Measurements from ENCODE around the gene GLDC. TPM values are rescaled to one million over a fixed set of nuclear protein-coding genes. Genes with fewer than 3 reads are reported as not detected.
A peak's percentile ranks its signal among the peaks of the same experiment; 100 is the strongest.
"Not testable (repeated sequence)": the region's sequence is repeated elsewhere in the genome, so short reads cannot be mapped to it uniquely, and the experiment has no call there.

GLDC gene
- total RNA-seq, 1 donor from 2014 or later, result 0.78 TPM

DNA sequence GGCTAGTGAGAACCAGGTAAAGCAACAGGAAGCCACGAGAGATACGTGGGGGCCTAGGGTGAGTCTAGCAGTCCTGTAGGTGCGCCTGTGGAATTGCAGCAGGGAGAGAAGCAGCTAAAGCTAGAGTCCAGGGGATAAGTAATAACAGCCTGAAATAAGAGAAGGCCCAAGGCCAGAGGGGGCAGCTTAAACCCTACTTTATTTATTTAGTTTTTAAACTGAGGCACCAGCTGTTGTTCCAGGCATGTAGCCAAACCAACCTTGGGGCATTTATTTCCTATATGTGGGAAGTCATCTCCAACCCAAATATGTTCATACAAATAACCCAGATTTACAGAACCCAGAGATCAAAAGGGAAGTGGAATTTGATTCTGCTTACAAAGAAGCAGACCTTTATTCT, 93.5 kb downstream of the GLDC start:
- no peaks in the 10 kb centered on the region for H3K36me3 Mint-ChIP-seq (ENCODE audit: unreplicated experiment)
- DNase-seq (ENCODE audit: extremely low spot score, unreplicated experiment), result no peak
- H3K27me3 Mint-ChIP-seq (ENCODE audit: unreplicated experiment), result no peaks in the 10 kb centered on the region
- no peaks in the 10 kb centered on the region for H3K9me3 Mint-ChIP-seq (ENCODE audit: unreplicated experiment)
- TF ChIP-seq, protein P1, sequence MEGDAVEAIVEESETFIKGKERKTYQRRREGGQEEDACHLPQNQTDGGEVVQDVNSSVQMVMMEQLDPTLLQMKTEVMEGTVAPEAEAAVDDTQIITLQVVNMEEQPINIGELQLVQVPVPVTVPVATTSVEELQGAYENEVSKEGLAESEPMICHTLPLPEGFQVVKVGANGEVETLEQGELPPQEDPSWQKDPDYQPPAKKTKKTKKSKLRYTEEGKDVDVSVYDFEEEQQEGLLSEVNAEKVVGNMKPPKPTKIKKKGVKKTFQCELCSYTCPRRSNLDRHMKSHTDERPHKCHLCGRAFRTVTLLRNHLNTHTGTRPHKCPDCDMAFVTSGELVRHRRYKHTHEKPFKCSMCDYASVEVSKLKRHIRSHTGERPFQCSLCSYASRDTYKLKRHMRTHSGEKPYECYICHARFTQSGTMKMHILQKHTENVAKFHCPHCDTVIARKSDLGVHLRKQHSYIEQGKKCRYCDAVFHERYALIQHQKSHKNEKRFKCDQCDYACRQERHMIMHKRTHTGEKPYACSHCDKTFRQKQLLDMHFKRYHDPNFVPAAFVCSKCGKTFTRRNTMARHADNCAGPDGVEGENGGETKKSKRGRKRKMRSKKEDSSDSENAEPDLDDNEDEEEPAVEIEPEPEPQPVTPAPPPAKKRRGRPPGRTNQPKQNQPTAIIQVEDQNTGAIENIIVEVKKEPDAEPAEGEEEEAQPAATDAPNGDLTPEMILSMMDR (IDR thresholded peaks at IDR 0.05), result peak; percentile 25
- peak overlapping the region; percentile 82 for H3K27ac Mint-ChIP-seq (ENCODE audit: unreplicated experiment)
- no peak overlapping the region for H3K4me3 Mint-ChIP-seq (ENCODE audit: unreplicated experiment)
- H3K4me1 Mint-ChIP-seq (ENCODE audit: unreplicated experiment), result peaks cover 45% of the 10 kb centered on the region

DNA sequence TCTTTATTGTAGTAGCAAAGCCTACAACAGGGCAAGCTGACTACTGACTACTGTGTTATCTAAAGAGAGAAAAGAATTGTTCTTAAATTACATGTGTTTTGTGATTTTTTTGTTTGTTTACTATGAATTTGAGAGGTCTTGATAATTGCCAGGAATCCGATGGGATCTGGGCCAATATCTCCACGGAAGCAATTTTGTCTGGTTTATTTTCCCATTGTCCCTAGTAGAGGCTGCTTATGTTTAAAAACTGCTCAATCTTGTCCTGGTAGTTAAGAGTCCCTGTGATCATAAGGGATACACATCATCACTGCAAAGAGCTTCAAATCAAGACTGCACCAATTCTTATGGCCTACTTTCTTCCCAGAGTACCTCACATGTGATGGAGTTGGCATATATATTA, 94.4 kb downstream of the GLDC start:
- no peaks in the 10 kb centered on the region for H3K36me3 Mint-ChIP-seq (ENCODE audit: unreplicated experiment)
- peaks cover 45% of the 10 kb centered on the region for H3K4me1 Mint-ChIP-seq (ENCODE audit: unreplicated experiment)
- peak overlapping the region; percentile 82 for H3K27ac Mint-ChIP-seq (ENCODE audit: unreplicated experiment)
- no peaks in the 10 kb centered on the region for H3K27me3 Mint-ChIP-seq (ENCODE audit: unreplicated experiment)
- no peak for DNase-seq (ENCODE audit: extremely low spot score, unreplicated experiment)
- no peaks in the 10 kb centered on the region for H3K9me3 Mint-ChIP-seq (ENCODE audit: unreplicated experiment)
- TF ChIP-seq, protein P1 (IDR thresholded peaks at IDR 0.05), result no peak
- H3K4me3 Mint-ChIP-seq (ENCODE audit: unreplicated experiment), result no peak overlapping the region

DNA sequence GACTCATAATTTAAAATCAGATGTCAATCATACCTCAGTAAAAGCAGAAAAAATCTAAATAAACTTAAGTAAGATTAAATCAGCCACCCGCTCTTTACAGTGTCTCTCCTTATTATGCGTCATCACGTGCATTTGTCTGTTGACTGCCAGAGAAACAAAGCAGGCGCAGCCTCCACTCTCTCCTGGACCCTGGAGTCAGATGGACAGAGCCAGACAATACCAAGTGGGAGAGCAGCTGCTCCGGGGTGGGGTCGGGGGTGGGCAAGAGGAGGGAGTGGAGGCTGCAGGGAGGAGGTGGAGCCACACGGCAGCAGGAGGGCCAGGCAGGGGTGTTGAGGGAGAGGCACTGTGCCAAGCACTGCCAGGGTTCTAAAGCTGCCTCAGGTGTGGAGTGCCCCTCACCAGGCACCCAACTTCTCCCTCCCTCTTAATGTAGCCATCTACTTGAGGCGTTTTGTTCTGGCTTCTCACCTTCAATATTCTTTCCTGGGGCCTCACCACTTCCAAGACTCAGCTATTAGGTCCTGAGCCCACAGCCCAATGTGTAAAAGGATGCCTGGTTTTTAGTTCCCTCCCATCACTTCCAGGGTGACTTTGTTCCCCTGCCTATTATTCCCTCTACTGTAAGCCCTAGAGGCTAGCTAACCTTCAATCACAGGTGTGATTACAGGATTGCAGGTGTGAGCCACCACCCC, 96.3 kb downstream of the GLDC start:
- H3K36me3 Mint-ChIP-seq (ENCODE audit: unreplicated experiment), result no peaks in the 10 kb centered on the region
- TF ChIP-seq, protein P1 (IDR thresholded peaks at IDR 0.05), result no peak
- H3K27me3 Mint-ChIP-seq (ENCODE audit: unreplicated experiment), result no peaks in the 10 kb centered on the region
- no peaks in the 10 kb centered on the region for H3K9me3 Mint-ChIP-seq (ENCODE audit: unreplicated experiment)
- H3K4me3 Mint-ChIP-seq (ENCODE audit: unreplicated experiment), result no peak overlapping the region
- peaks cover 43% of the 10 kb centered on the region for H3K4me1 Mint-ChIP-seq (ENCODE audit: unreplicated experiment)
- H3K27ac Mint-ChIP-seq (ENCODE audit: unreplicated experiment), result no peak overlapping the region
- DNase-seq (ENCODE audit: extremely low spot score, unreplicated experiment), result no peak

DNA sequence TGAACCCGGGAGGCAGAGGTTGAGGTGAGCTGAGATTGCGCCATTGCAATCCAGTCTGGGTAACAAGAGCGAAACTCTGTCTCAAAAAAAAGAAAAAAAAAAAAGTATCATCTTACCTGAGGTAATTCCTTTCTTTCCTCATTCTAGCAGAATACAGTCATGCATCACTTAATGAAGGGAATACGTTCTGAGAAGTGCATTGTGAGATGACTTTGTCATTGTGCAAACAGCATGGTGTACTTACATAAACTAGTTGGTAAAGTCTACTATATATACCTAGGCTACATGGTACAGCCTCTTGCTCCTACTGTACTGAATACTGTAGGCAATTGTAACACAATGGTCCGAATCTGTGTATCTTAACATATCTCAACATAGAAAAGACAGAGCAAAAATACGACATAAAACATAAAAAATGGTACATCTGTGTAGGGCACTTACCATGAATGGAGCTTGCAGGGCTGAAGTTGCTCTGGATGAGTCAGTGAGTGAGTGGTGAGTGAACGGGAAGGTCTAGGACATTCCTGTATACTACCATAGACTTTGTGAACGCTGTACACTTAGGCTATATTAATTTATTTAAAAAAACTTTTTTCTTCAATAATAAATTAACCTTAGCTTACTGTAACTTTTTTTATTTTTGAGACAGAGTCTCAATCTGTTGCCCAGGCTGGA, 100.4 kb downstream of the GLDC start:
- Mint-ChIP-seq H3K4me3 (ENCODE audit: unreplicated experiment) (no peak overlapping the region), H3K27ac (ENCODE audit: unreplicated experiment) (no peak overlapping the region), H3K4me1 (ENCODE audit: unreplicated experiment) (peaks cover 5% of the 10 kb centered on the region), H3K9me3 (ENCODE audit: unreplicated experiment) (no peaks in the 10 kb centered on the region), H3K27me3 (ENCODE audit: unreplicated experiment) (no peaks in the 10 kb centered on the region), H3K36me3 (ENCODE audit: unreplicated experiment) (no peaks in the 10 kb centered on the region)
- TF ChIP-seq, protein P1 (IDR thresholded peaks at IDR 0.05), result no peak
- no peak for DNase-seq (ENCODE audit: extremely low spot score, unreplicated experiment)

DNA sequence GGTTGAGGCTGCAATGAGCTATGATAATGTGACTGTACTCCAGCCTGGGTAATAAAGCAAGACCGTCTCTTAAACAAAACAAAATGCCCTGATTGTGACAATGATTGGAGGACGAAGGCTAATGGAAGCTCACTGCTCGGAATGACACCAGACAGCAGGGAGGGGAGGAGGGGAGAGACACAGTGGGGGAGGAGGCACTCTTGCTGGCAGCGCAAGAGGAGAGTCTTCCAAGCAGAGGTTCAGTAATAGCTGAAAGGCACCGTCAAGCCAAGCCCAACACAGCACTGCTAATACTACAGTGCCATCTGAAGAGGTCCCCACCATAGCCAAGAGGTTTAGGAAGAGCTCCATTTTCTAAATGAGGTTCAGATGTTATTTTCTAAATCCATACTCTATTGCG, 102.3 kb downstream of the GLDC start:
- Mint-ChIP-seq H3K9me3 (ENCODE audit: unreplicated experiment) (no peaks in the 10 kb centered on the region), H3K36me3 (ENCODE audit: unreplicated experiment) (no peaks in the 10 kb centered on the region), H3K4me1 (ENCODE audit: unreplicated experiment) (no peaks in the 10 kb centered on the region), H3K27ac (ENCODE audit: unreplicated experiment) (no peak overlapping the region), H3K27me3 (ENCODE audit: unreplicated experiment) (no peaks in the 10 kb centered on the region), H3K4me3 (ENCODE audit: unreplicated experiment) (no peak overlapping the region)
- no peak for DNase-seq (ENCODE audit: extremely low spot score, unreplicated experiment)
- TF ChIP-seq, protein P1 (IDR thresholded peaks at IDR 0.05), result no peak

DNA sequence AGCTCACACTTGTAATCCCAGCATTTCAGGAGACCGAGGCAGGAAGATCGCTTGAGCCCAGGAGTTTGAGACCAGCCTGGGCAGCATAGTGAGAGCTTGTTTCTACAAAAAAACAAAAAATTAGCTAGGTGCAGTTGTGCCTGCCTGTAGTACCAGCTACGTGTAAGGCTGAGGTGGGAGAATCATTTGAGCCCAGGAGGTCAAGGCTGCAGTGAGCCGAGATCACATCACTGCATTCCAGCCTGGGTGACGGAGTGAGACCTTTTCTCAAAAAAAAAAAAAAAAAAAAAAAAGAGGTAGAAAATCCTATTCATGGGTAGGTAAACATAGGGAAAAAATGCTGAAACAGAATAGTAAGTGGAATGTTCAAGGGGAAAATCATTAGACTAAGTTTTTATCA, 102.9 kb downstream of the GLDC start:
- DNase-seq (ENCODE audit: extremely low spot score, unreplicated experiment); H3K36me3 Mint-ChIP-seq (ENCODE audit: unreplicated experiment); H3K4me1 Mint-ChIP-seq (ENCODE audit: unreplicated experiment); H3K9me3 Mint-ChIP-seq (ENCODE audit: unreplicated experiment); H3K4me3 Mint-ChIP-seq (ENCODE audit: unreplicated experiment); H3K27ac Mint-ChIP-seq (ENCODE audit: unreplicated experiment); H3K27me3 Mint-ChIP-seq (ENCODE audit: unreplicated experiment): not testable (repeated sequence)
